ENCODE measurements around the gene FLCN. TPM values are rescaled to one million over a fixed set of nuclear protein-coding genes. Genes with fewer than 3 reads are reported as not detected.

The FLCN gene
- total RNA-seq, 1 experiment from 2014 or later, result 38.8 TPM

GRCh38 chr17:17253406-17253805 is 16.4 kb upstream of the FLCN start:
- ChIA-PET POLR2A (ENCODE audit: unreplicated experiment) (no interaction called here), CTCF (interaction anchor here (0.6 kb wide), 2 partner anchors 14 to 565 kb away, joined by 3 to 11 read pairs; no protein-coding TSS in a partner anchor)
- no peak overlapping the region for H2AFZ ChIP-seq
- H3K79me2 ChIP-seq (ENCODE audit: low read depth), result no peaks in the 10 kb centered on the region
- peaks cover 16% of the 10 kb centered on the region for H3F3A ChIP-seq (ENCODE audit: insufficient read depth, low read depth)
- no peak overlapping the region for H3K27ac ChIP-seq
- intact Hi-C loops (cut with micrococcal nuclease; ENCODE audit: unreplicated experiment), result no loop called here
- H4K20me1 ChIP-seq (ENCODE audit: insufficient read depth), result peaks cover 10% of the 10 kb centered on the region; the same call in 1 of the 2 replicates
- DNase-seq, result no peak
- H3K9me2 ChIP-seq (ENCODE audit: insufficient read depth), result no peaks in the 10 kb centered on the region
- no peaks in the 10 kb centered on the region for H3K4me1 ChIP-seq (replicated peaks; ENCODE audit: insufficient read depth)
- no peaks in the 10 kb centered on the region for H3K27me3 ChIP-seq (ENCODE audit: insufficient read depth, low read depth)
- H3K36me3 ChIP-seq (ENCODE audit: low read depth), result peaks cover 39% of the 10 kb centered on the region
- H3K4me2 ChIP-seq, result no peak overlapping the region
- TF ChIP-seq CTCF (conservative IDR thresholded peaks at IDR 0.05), result no peak
- TF ChIP-seq EZH2 (IDR thresholded peaks at IDR 0.05; ENCODE audit: low read depth), result no peak
- no TSS peak for BruUV-seq (replicated peaks)
- H3K9me3 ChIP-seq (ENCODE audit: insufficient read depth, low read depth), result no peaks in the 10 kb centered on the region
- H3K4me3 ChIP-seq, result no peak overlapping the region

GRCh38 chr17:17252149-17252661 is 15.2 kb upstream of the FLCN start:
- intact Hi-C loops (cut with micrococcal nuclease; ENCODE audit: unreplicated experiment), result no loop called here
- no peaks in the 10 kb centered on the region for H3K27me3 ChIP-seq (ENCODE audit: insufficient read depth, low read depth)
- H3K4me3 ChIP-seq, result no peak overlapping the region
- H3F3A ChIP-seq (ENCODE audit: insufficient read depth, low read depth), result peaks cover 11% of the 10 kb centered on the region
- H3K9me2 ChIP-seq (ENCODE audit: insufficient read depth), result no peaks in the 10 kb centered on the region
- CTCF ChIA-PET, result no interaction called here
- POLR2A ChIA-PET (ENCODE audit: unreplicated experiment), result no interaction called here
- no peak overlapping the region for H2AFZ ChIP-seq
- no peak overlapping the region for H3K27ac ChIP-seq
- H3K4me1 ChIP-seq (replicated peaks; ENCODE audit: insufficient read depth), result no peaks in the 10 kb centered on the region
- BruUV-seq (replicated peaks), result no TSS peak
- H3K36me3 ChIP-seq (ENCODE audit: low read depth), result peaks cover 40% of the 10 kb centered on the region
- DNase-seq, result no peak
- no peaks in the 10 kb centered on the region for H3K9me3 ChIP-seq (ENCODE audit: insufficient read depth, low read depth)
- TF ChIP-seq EZH2 (IDR thresholded peaks at IDR 0.05; ENCODE audit: low read depth), result no peak
- no peak for TF ChIP-seq CTCF (conservative IDR thresholded peaks at IDR 0.05)
- no peak overlapping the region for H3K4me2 ChIP-seq
- peaks cover 10% of the 10 kb centered on the region; the same call in 1 of the 2 replicates for H4K20me1 ChIP-seq (ENCODE audit: insufficient read depth)
- H3K79me2 ChIP-seq (ENCODE audit: low read depth), result no peaks in the 10 kb centered on the region

DNA sequence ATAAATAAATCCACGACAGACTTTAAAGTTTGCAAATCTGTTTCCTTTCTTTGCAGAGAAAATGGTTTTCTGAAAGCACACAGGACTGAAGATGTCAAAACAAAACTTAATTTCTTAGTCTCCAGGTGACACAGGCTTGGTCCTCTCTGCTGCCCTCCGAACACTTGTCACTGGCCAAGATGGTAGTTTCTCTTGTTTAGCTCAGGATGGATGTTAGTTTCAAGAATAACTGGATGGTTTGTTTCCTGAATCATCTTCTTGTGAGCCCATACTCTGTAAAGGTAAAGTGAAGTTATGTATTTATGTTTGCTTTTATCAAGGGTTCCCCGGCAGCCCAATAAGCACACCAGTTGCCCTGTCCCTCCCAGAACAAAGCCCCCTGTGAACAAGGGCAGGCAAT is 9.9 kb upstream of the FLCN start:
- intact Hi-C loops (cut with micrococcal nuclease; ENCODE audit: unreplicated experiment), result no loop called here
- H3K9me2 ChIP-seq (ENCODE audit: insufficient read depth), result no peaks in the 10 kb centered on the region
- peaks cover 19% of the 10 kb centered on the region for H3F3A ChIP-seq (ENCODE audit: insufficient read depth, low read depth)
- H3K4me2 ChIP-seq, result no peak overlapping the region
- H3K4me1 ChIP-seq (replicated peaks; ENCODE audit: insufficient read depth), result no peaks in the 10 kb centered on the region
- H2AFZ ChIP-seq, result no peak overlapping the region
- no peak for DNase-seq
- H3K36me3 ChIP-seq (ENCODE audit: low read depth), result peaks cover 34% of the 10 kb centered on the region
- no TSS peak for BruUV-seq (replicated peaks)
- ChIA-PET POLR2A (ENCODE audit: unreplicated experiment) (no interaction called here), CTCF (interaction anchor here (0.5 kb wide), 1 partner anchor 22 kb away, joined by 3 read pairs; no protein-coding TSS in a partner anchor)
- no peaks in the 10 kb centered on the region for H3K9me3 ChIP-seq (ENCODE audit: insufficient read depth, low read depth)
- H3K27me3 ChIP-seq (ENCODE audit: insufficient read depth, low read depth), result no peaks in the 10 kb centered on the region
- H3K27ac ChIP-seq, result no peak overlapping the region
- TF ChIP-seq EZH2 (IDR thresholded peaks at IDR 0.05; ENCODE audit: low read depth) (no peak), CTCF (conservative IDR thresholded peaks at IDR 0.05) (no peak)
- H4K20me1 ChIP-seq (ENCODE audit: insufficient read depth), result peaks cover 12% of the 10 kb centered on the region; the same call in 1 of the 2 replicates
- H3K4me3 ChIP-seq, result no peak overlapping the region
- no peaks in the 10 kb centered on the region for H3K79me2 ChIP-seq (ENCODE audit: low read depth)

All from PC-9 (cell line).